ENCODE measurements around the gene FLAD1.

DNA sequence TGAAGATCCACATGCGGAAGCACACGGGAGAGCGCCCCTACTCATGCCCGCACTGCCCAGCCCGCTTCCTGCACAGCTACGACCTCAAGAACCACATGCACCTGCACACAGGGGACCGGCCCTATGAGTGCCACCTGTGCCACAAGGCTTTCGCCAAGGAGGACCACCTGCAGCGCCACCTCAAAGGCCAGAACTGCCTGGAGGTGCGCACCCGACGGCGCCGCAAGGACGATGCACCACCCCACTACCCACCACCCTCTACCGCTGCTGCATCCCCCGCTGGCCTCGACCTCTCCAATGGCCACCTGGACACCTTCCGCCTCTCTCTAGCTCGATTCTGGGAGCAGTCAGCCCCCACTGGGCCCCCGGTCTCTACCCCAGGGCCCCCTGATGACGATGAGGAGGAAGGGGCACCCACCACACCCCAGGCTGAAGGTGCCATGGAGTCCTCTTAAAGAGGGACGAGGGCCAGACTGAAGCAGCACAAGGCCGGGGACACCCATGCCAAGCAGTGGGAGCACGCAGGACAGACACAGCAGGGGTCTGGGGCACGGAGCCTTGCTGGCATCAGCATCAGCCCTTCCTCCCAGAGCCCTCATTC, 33.2 kb downstream of the FLAD1 start:
- TF ChIP-seq, protein P1, sequence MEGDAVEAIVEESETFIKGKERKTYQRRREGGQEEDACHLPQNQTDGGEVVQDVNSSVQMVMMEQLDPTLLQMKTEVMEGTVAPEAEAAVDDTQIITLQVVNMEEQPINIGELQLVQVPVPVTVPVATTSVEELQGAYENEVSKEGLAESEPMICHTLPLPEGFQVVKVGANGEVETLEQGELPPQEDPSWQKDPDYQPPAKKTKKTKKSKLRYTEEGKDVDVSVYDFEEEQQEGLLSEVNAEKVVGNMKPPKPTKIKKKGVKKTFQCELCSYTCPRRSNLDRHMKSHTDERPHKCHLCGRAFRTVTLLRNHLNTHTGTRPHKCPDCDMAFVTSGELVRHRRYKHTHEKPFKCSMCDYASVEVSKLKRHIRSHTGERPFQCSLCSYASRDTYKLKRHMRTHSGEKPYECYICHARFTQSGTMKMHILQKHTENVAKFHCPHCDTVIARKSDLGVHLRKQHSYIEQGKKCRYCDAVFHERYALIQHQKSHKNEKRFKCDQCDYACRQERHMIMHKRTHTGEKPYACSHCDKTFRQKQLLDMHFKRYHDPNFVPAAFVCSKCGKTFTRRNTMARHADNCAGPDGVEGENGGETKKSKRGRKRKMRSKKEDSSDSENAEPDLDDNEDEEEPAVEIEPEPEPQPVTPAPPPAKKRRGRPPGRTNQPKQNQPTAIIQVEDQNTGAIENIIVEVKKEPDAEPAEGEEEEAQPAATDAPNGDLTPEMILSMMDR (conservative IDR thresholded peaks at IDR 0.05; ENCODE audit: low read depth, low read length) = no peak
- TF ChIP-seq EZH2 (IDR thresholded peaks at IDR 0.05; ENCODE audit: borderline replicate concordance, low read depth, low read length, poor library complexity, severe bottlenecking) = no peak
